Panc1 (cell line): Measurements from ENCODE around the gene CMIP. TPM values are rescaled to one million over a fixed set of nuclear protein-coding genes. Genes with fewer than 3 reads are reported as not detected.

Experiments used
- ATAC-seq: fragments of 200-7000 bp; cut with Tn5 transposase; 2 replicates; pipeline ENCODE4 v1.9.1; 2020; ENCODE audit warnings: mild to moderate bottlenecking, moderate library complexity
- BruUV-seq: library from RNA; stranded (reverse); fragments of 400-500 nt; replicated peaks from 2 replicates; lab custom pipeline; 2021; lab: Mats Ljungman, UMichigan
- CTCF ChIA-PET: fragments of 300-600 bp; sonication (Branson Sonifier 250); formaldehyde crosslinking; loops from one replicate; lab custom pipeline; 2022; ENCODE audit warnings: antibody characterized with exemption; lab: Charles Lee
- POLR2A ChIA-PET: fragments of 300-600 bp; sonication (Branson Sonifier 250); formaldehyde crosslinking; loops from one replicate; lab custom pipeline; 2022; ENCODE audit warnings: antibody characterized with exemption; lab: Charles Lee
- DNase-seq: peaks from one replicate; pipeline ENCODE4 v3.0.0-alpha.2; 2010; ENCODE audit warnings: low read depth, low spot score
- H3K27ac ChIP-seq: 2 replicates; pipeline ENCODE4 v1.5.1; 2011; ENCODE audit warnings: mild to moderate bottlenecking, low read length, inconsistent platforms
- H3K27me3 ChIP-seq: fragments of 200-500 bp; sonication (Bioruptor generic); 2 replicates; pipeline ENCODE4 v1.6.0; 2014; ENCODE audit warnings: low read length, inconsistent platforms; ENCODE audit not compliant: control insufficient read depth, insufficient read depth
- H3K36me3 ChIP-seq: fragments of 200-500 bp; sonication (Bioruptor generic); 2 replicates; pipeline ENCODE4 v1.5.1; 2014; ENCODE audit warnings: inconsistent platforms, mild to moderate bottlenecking, low read length, moderate library complexity; ENCODE audit not compliant: control insufficient read depth, insufficient read depth
- H3K4me1 ChIP-seq: 2 replicates; pipeline ENCODE4 v1.5.1; 2011; ENCODE audit warnings: inconsistent platforms, mild to moderate bottlenecking, low read length, moderate library complexity; ENCODE audit not compliant: control insufficient read depth, insufficient read depth
- H3K4me3 ChIP-seq, 2 experiments: 2 replicates each; pipeline ENCODE4 v1.5.1; 2011 to 2012; ENCODE audit warnings: low read depth in 2 of 2, low read length in 2 of 2, mild to moderate bottlenecking in 2 of 2, inconsistent platforms in 1 of 2, moderate library complexity in 1 of 2
- H3K9me3 ChIP-seq: fragments of 200-500 bp; sonication (Bioruptor generic); 2 replicates; pipeline ENCODE4 v1.5.1; 2014; ENCODE audit warnings: low read depth, mild to moderate bottlenecking, inconsistent platforms, low read length, moderate library complexity; ENCODE audit not compliant: control insufficient read depth, insufficient read depth
- POLR2AphosphoS5 ChIP-seq: IDR thresholded peaks from 2 replicates; pipeline ENCODE4 v1.6.1; 2012; ENCODE audit warnings: mild to moderate bottlenecking, low read depth, low read length, moderate library complexity
- SIN3A ChIP-seq: IDR thresholded peaks from 2 replicates; pipeline ENCODE4 v1.6.1; 2012; ENCODE audit warnings: low read depth, mild to moderate bottlenecking, low read length, moderate library complexity, borderline replicate concordance; ENCODE audit not compliant: insufficient read depth
- TCF7L2 ChIP-seq: IDR thresholded peaks from 2 replicates; pipeline ENCODE4 v1.6.1; 2011; ENCODE audit warnings: mild to moderate bottlenecking, low read depth, low read length, inconsistent platforms
- in situ Hi-C: cut with HindIII; loops from 2 replicates; pipeline ENCODE4 v1.10.0; 2016; ENCODE audit warnings: low sequenced_read_pairs, low pct_unique_long_range_greater_than_20kb
- intact Hi-C: fragments of 100-400 bp; cut with micrococcal nuclease; formaldehyde crosslinking; loops from one replicate; pipeline ENCODE4 v1.10.0; 2022; ENCODE audit not compliant: unreplicated experiment
- total RNA-seq: library from RNA; stranded (reverse); gene quantifications from one replicate; pipeline ENCODE4 v1.2.1, GENCODE V29; 2021; ENCODE audit not compliant: unreplicated experiment
- TF ChIP-seq, protein P1 (sequence below), 2 experiments: IDR thresholded peaks; 2 replicates each; pipeline ENCODE4 v1.6.1; 2011 to 2012; ENCODE audit warnings: low read depth in 2 of 2, control low read depth in 1 of 2, low read length in 1 of 2, mild to moderate bottlenecking in 1 of 2, moderate library complexity in 1 of 2; ENCODE audit not compliant: insufficient read depth in 1 of 2
- TF ChIP-seq, protein P2 (sequence below): fragments of 450-650 bp; IDR thresholded peaks from 2 replicates; pipeline ENCODE4 v1.5.1; 2017; ENCODE audit warnings: mild to moderate bottlenecking

Gene CMIP
- total RNA-seq, 1 experiment from 2014 or later: 49.7 TPM

DNA sequence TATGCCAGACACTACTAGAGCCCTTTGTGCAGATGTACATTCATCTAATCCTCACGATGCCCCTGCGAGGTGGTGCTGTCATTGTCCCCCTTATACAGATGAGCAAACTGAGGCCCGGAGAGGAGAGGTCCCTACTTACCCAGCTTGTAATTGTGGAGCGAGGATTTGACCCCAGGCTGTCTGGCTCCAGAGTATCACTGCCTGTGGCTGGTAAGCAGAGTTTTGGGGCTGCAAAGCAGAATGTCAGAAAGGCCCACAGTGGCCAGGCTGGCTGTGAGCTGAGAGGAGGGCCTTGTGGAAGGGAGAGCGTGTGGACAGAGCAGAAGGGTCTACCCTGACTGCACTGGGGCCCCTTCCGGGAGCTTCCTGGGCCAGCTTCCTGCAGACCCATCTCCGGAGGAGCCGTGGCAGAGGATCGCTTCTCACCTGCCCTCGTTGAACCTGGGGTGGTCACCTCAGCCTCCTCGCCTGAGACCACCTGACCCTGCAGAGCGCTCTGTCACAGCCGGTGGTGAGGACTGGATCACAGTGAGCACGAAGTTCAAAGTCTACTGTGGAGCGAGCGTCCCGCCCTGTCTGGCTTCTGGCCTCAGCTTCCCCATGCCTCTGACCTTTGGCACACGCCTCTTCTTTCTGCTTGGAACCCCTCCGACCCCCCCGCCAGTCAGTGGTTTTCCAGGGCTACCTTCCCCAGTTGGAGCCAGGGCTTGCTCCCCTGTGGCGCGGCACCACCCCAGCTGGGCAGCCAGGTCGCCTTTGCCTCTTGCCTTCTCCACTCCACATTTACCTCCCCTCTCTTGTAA is 12.1 kb downstream of the CMIP start:
- H3K27me3 ChIP-seq: no peaks in the 10 kb centered on the region
- ATAC-seq (no peak), DNase-seq (no peak)
- ChIA-PET POLR2A (no interaction called here), CTCF (no interaction called here)
- H3K4me3 ChIP-seq: no peak overlapping the region
- TF ChIP-seq, protein P1, sequence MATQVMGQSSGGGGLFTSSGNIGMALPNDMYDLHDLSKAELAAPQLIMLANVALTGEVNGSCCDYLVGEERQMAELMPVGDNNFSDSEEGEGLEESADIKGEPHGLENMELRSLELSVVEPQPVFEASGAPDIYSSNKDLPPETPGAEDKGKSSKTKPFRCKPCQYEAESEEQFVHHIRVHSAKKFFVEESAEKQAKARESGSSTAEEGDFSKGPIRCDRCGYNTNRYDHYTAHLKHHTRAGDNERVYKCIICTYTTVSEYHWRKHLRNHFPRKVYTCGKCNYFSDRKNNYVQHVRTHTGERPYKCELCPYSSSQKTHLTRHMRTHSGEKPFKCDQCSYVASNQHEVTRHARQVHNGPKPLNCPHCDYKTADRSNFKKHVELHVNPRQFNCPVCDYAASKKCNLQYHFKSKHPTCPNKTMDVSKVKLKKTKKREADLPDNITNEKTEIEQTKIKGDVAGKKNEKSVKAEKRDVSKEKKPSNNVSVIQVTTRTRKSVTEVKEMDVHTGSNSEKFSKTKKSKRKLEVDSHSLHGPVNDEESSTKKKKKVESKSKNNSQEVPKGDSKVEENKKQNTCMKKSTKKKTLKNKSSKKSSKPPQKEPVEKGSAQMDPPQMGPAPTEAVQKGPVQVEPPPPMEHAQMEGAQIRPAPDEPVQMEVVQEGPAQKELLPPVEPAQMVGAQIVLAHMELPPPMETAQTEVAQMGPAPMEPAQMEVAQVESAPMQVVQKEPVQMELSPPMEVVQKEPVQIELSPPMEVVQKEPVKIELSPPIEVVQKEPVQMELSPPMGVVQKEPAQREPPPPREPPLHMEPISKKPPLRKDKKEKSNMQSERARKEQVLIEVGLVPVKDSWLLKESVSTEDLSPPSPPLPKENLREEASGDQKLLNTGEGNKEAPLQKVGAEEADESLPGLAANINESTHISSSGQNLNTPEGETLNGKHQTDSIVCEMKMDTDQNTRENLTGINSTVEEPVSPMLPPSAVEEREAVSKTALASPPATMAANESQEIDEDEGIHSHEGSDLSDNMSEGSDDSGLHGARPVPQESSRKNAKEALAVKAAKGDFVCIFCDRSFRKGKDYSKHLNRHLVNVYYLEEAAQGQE (IDR thresholded peaks at IDR 0.05; ENCODE audit: insufficient read depth in 1 of 2, low read depth in 2 of 2, low read length in 1 of 2): no peak
- TF ChIP-seq, protein P2, sequence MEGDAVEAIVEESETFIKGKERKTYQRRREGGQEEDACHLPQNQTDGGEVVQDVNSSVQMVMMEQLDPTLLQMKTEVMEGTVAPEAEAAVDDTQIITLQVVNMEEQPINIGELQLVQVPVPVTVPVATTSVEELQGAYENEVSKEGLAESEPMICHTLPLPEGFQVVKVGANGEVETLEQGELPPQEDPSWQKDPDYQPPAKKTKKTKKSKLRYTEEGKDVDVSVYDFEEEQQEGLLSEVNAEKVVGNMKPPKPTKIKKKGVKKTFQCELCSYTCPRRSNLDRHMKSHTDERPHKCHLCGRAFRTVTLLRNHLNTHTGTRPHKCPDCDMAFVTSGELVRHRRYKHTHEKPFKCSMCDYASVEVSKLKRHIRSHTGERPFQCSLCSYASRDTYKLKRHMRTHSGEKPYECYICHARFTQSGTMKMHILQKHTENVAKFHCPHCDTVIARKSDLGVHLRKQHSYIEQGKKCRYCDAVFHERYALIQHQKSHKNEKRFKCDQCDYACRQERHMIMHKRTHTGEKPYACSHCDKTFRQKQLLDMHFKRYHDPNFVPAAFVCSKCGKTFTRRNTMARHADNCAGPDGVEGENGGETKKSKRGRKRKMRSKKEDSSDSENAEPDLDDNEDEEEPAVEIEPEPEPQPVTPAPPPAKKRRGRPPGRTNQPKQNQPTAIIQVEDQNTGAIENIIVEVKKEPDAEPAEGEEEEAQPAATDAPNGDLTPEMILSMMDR: no peak
- no peak for TF ChIP-seq SIN3A
- TF ChIP-seq TCF7L2: no peak
- no peak for TF ChIP-seq POLR2AphosphoS5
- H3K36me3 ChIP-seq: no peaks in the 10 kb centered on the region
- no peaks in the 10 kb centered on the region for H3K9me3 ChIP-seq
- H3K27ac ChIP-seq: no peak overlapping the region
- no TSS peak for BruUV-seq
- H3K4me1 ChIP-seq: peaks cover 37% of the 10 kb centered on the region
- intact Hi-C loops (no loop called here), in situ Hi-C loops (no loop called here)

DNA sequence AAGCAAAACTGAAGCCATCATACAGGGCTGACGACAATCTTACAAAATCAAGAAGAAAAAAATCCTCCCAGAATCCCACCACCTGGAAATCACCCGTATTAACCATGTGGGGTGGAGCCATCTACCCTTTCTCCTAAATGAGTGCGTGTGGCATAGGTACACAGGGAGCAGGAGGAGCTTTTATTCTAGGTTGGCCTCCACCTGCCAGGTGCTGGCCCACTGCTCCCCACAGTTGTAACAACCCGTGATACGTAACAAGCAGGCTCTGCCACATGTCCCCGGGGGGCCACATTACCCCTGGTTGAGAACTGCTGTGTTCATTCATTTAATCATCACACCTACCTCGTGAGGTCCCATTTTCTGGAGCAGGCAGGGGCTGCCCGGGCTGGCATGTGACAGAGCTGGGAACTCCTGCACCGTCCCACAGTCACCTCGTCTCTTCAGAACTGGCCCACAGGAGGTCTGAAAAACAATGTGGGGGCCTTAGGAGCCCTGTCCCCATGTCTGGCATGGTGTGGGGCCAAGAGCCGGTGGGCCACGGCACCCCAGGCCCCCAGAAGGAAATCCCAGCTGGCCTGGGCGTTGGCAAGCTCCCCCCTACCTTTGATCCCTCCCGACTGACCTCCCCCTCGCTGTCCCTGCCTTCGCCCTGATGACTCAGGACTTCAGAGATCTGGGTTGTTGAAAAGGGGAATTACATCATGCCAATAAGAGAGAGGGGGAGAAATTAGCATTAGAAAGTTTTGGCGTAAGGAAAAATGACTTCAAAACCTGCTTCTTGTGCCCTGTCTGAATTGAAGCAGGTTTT is 12.9 kb downstream of the CMIP start:
- BruUV-seq: no TSS peak
- H3K4me1 ChIP-seq: peaks cover 34% of the 10 kb centered on the region
- in situ Hi-C loops: no loop called here
- DNase-seq (no peak), ATAC-seq (peak; percentile 63)
- H3K27me3 ChIP-seq: no peaks in the 10 kb centered on the region
- no peak overlapping the region for H3K27ac ChIP-seq
- no peaks in the 10 kb centered on the region for H3K36me3 ChIP-seq
- CTCF ChIA-PET: no interaction called here
- POLR2A ChIA-PET: no interaction called here
- intact Hi-C loops: no loop called here
- no peaks in the 10 kb centered on the region for H3K9me3 ChIP-seq
- H3K4me3 ChIP-seq: no peak overlapping the region
- TF ChIP-seq POLR2AphosphoS5 (no peak), SIN3A (no peak), TCF7L2 (peak; percentile 79)
- TF ChIP-seq, protein P2: no peak
- TF ChIP-seq, protein P1 (IDR thresholded peaks at IDR 0.05; ENCODE audit: insufficient read depth in 1 of 2, low read depth in 2 of 2, low read length in 1 of 2): no peak
